NCI-H524 (cell line): ENCODE data around the gene SUPV3L1.
"Not testable (repeated sequence)": the region's sequence is repeated elsewhere in the genome, so short reads cannot be mapped to it uniquely, and the experiment has no call there.

Source experiments
- DNase-seq, 2 experiments: peaks; one replicate each; lab custom pipeline; 2025; lab: John Stamatoyannopoulos, UW

Gene SUPV3L1

GRCh38 chr10:69230128-69230527, 50.1 kb downstream of the SUPV3L1 start:
- no peak for DNase-seq

GRCh38 chr10:69232252-69232651, 52.2 kb downstream of the SUPV3L1 start:
- DNase-seq = no peak

GRCh38 chr10:69232736-69233480, 52.9 kb downstream of the SUPV3L1 start:
- no peak for DNase-seq

- no peak for DNase-seq
These were observed 54.4 kb downstream of the SUPV3L1 start for GRCh38 chr10:69234447-69234846.

GRCh38 chr10:69237528-69238159, 57.6 kb downstream of the SUPV3L1 start:
- peak in 1 of 2 experiments; percentile 63 for DNase-seq

GRCh38 chr10:69239136-69239535, 59.1 kb downstream of the SUPV3L1 start:
- no peak for DNase-seq

- DNase-seq = no peak
These were observed 59.9 kb downstream of the SUPV3L1 start for GRCh38 chr10:69239816-69240434.

- no peak for DNase-seq
These were observed 60.4 kb downstream of the SUPV3L1 start for GRCh38 chr10:69240455-69240854.

- no peak for DNase-seq
These were observed 61.5 kb downstream of the SUPV3L1 start for GRCh38 chr10:69241575-69241974.

- no peak for DNase-seq
These were observed 62.2 kb downstream of the SUPV3L1 start for GRCh38 chr10:69242040-69242851.

- DNase-seq = peak in 1 of 2 experiments; percentile 21
These were observed 62.8 kb downstream of the SUPV3L1 start for GRCh38 chr10:69242852-69243212.

GRCh38 chr10:69243817-69244216, 63.8 kb downstream of the SUPV3L1 start:
- DNase-seq = no peak

GRCh38 chr10:69246036-69246435, 66.0 kb downstream of the SUPV3L1 start:
- DNase-seq = no peak

- no peak for DNase-seq
These were observed 66.7 kb downstream of the SUPV3L1 start for GRCh38 chr10:69246581-69247312.

- DNase-seq = no peak
These were observed 67.3 kb downstream of the SUPV3L1 start for GRCh38 chr10:69247313-69247710.

- DNase-seq = no peak
These were observed 68.2 kb downstream of the SUPV3L1 start for GRCh38 chr10:69248117-69248730.

- no peak for DNase-seq
These were observed 70.0 kb downstream of the SUPV3L1 start for GRCh38 chr10:69250041-69250440.

GRCh38 chr10:69251417-69251816, 71.4 kb downstream of the SUPV3L1 start:
- not testable (repeated sequence) for DNase-seq

GRCh38 chr10:69253171-69253570, 73.1 kb downstream of the SUPV3L1 start:
- no peak for DNase-seq

- no peak for DNase-seq
These were observed 74.8 kb downstream of the SUPV3L1 start for GRCh38 chr10:69254877-69255276.
